ENCODE results near the gene DENND6A. TPM values are rescaled to one million over a fixed set of nuclear protein-coding genes. Genes with fewer than 3 reads are reported as not detected.

The DENND6A gene
- total and polyA plus RNA-seq, 2 of the 13 experiments (the other 11 are each of a cell fraction or from before 2014, with no cell fraction given): 9.4 to 11.1 TPM

GRCh38 chr3:57675530-57675929 is 17.3 kb downstream of the DENND6A start (continued):
- no peak for TF ChIP-seq DPF2 (CRISPR knock-in tag; IDR thresholded peaks at IDR 0.05; ENCODE audit: borderline replicate concordance, low read depth)
- TF ChIP-seq ZNF20 (CRISPR knock-in tag; IDR thresholded peaks at IDR 0.05): no peak
- no peak for TF ChIP-seq FOSL2 (CRISPR knock-in tag; IDR thresholded peaks at IDR 0.05)
- TF ChIP-seq FOXO1 (CRISPR knock-in tag; IDR thresholded peaks at IDR 0.05): no peak
- no peak for TF ChIP-seq JUN (CRISPR knock-in tag; IDR thresholded peaks at IDR 0.05)
- no peak for TF ChIP-seq HHEX (CRISPR knock-in tag; IDR thresholded peaks at IDR 0.05)
- no peak for TF ChIP-seq MED1 (CRISPR knock-in tag; IDR thresholded peaks at IDR 0.05)
- no peak for TF ChIP-seq SNRNP70 (IDR thresholded peaks at IDR 0.05; ENCODE audit: low read depth, low read length)
- TF ChIP-seq ZNF720 (CRISPR knock-in tag; IDR thresholded peaks at IDR 0.05): no peak
- no peak for TF ChIP-seq TARDBP (CRISPR knock-in tag; IDR thresholded peaks at IDR 0.05)
- TF ChIP-seq BCL6 (CRISPR knock-in tag; IDR thresholded peaks at IDR 0.05): no peak
- TF ChIP-seq MTA3 (CRISPR knock-in tag; IDR thresholded peaks at IDR 0.05): no peak
- TF ChIP-seq CSRNP2 (CRISPR knock-in tag; conservative IDR thresholded peaks at IDR 0.05; ENCODE audit: low read depth): no peak

- Histone ChIP-seq H3K79me2 (ENCODE audit: insufficient read depth, low read length) (peaks cover 3% of the 10 kb centered on the region), H3K4me2 (ENCODE audit: low read depth, low read length) (no peak overlapping the region), H3K9me3 (ENCODE audit: low read length) (no peaks in the 10 kb centered on the region), H3K27me3 (ENCODE audit: control insufficient read depth in 1 of 2, insufficient read depth in 2 of 2, low read length in 2 of 2) (no peaks in the 10 kb centered on the region), H3K36me3 (replicated peaks in 1 of 2; ENCODE audit: control insufficient read depth in 1 of 2, insufficient read depth in 2 of 2, low read length in 2 of 2) (peaks cover 0 to 8% of the 10 kb centered on the region in 2 experiments; a peak in 3 of 5 replicates), H3K4me1 (ENCODE audit: insufficient read depth, low read length) (peaks cover 7% of the 10 kb centered on the region; the same call in 1 of the 2 replicates), H3K4me3 (replicated peaks in 1 of 3; ENCODE audit: insufficient read depth in 1 of 3, low read depth in 2 of 3, low read length in 3 of 3) (no peak overlapping the region), H3K9ac (ENCODE audit: insufficient read depth, low read depth, low read length) (no peak overlapping the region), H4K20me1 (ENCODE audit: insufficient read depth, low read length) (no peaks in the 10 kb centered on the region), H3K27ac (ENCODE audit: extremely low read length, insufficient read depth, low read length) (no peak overlapping the region), H2AFZ (ENCODE audit: low read length) (no peak overlapping the region)
- ATAC-seq (no peak), FAIRE-seq (no peak), DNase-seq (ENCODE audit: low spot score) (no peak)
- TF ChIP-seq BRF2 (CRISPR knock-in tag; IDR thresholded peaks at IDR 0.05): no peak
- TF ChIP-seq CSRNP2 (CRISPR knock-in tag; conservative IDR thresholded peaks at IDR 0.05; ENCODE audit: low read depth): no peak
- TF ChIP-seq TMF1 (CRISPR knock-in tag; IDR thresholded peaks at IDR 0.05; ENCODE audit: low read depth): no peak
- no peak for TF ChIP-seq ZNF496 (CRISPR knock-in tag; IDR thresholded peaks at IDR 0.05; ENCODE audit: insufficient replicate concordance)
- no peak for TF ChIP-seq ZFP90 (CRISPR knock-in tag; IDR thresholded peaks at IDR 0.05; ENCODE audit: borderline replicate concordance)
- no peak for TF ChIP-seq ZBTB26 (CRISPR knock-in tag; IDR thresholded peaks at IDR 0.05; ENCODE audit: borderline replicate concordance)
- ChIA-PET POLR2A (no interaction called here), CTCF (ENCODE audit: low intra/inter-chr PET ratio, low total read pairs) (no interaction called here)
- BruUV-seq (replicated peaks): no TSS peak
- in situ Hi-C loops (cut with HindIII; ENCODE audit: extremely low pct_ligation_motif_present, low pct_unique_long_range_greater_than_20kb): no loop called here
- intact Hi-C loops (cut with micrococcal nuclease; ENCODE audit: unreplicated experiment): no loop called here
- 97% methylated on average over 4 of the region's 4 CpGs for whole genome bisulfite sequencing (ENCODE audit: low lambda C conversion rate)
Observed at GRCh38 chr3:57673156-57673555, 19.7 kb downstream of the DENND6A start.
